Measurements from ENCODE around the gene SGCE.

The SGCE gene

DNA sequence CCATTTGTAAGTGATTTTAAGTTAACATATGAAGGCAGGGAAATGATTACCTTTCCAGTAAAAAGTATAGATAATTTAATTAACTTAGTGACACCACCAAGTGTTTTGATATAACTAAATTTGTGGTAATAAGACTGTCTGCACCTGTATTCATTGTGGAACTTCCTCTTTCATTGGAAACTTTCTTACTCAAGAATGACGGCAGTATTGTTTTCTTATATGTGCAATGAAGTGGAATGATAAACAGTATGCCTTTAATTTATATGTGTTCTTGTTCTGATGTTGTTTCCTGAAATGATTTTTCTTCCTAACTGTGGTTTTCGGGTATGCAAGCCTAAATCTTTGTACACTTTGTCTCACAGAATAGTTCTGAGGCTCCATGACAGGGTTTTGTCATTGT lies 99.9 kb downstream of the SGCE start:
- in situ Hi-C loops (cut with HindIII; ENCODE audit: low sequenced_read_pairs), result no loop called here

DNA sequence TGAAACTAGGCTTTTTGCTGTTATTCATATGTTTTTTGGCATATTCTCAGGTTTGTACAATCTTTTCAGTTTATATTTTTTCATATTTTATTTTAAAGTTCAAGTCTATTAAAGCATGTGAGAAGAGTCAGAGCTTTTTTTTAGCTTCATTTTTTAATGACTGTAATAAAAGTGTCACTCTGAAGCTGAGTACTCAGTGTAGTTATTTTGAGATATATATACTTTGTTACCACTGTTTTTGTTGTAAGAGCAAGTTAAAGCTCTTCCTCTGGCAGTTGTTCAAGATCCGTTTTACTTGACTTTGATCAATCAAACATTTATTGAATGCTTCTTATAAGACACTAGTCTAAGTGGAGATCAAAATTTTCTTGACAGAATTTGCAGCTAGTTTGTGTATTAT lies 108.8 kb downstream of the SGCE start:
- H3K4me3 ChIP-seq (ENCODE audit: low read depth, low read length), result no peak overlapping the region
- DNase-seq (ENCODE audit: low read depth, low spot score), result no peak
- TF ChIP-seq, protein P1, sequence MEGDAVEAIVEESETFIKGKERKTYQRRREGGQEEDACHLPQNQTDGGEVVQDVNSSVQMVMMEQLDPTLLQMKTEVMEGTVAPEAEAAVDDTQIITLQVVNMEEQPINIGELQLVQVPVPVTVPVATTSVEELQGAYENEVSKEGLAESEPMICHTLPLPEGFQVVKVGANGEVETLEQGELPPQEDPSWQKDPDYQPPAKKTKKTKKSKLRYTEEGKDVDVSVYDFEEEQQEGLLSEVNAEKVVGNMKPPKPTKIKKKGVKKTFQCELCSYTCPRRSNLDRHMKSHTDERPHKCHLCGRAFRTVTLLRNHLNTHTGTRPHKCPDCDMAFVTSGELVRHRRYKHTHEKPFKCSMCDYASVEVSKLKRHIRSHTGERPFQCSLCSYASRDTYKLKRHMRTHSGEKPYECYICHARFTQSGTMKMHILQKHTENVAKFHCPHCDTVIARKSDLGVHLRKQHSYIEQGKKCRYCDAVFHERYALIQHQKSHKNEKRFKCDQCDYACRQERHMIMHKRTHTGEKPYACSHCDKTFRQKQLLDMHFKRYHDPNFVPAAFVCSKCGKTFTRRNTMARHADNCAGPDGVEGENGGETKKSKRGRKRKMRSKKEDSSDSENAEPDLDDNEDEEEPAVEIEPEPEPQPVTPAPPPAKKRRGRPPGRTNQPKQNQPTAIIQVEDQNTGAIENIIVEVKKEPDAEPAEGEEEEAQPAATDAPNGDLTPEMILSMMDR (IDR thresholded peaks at IDR 0.05; ENCODE audit: low read depth, low read length), result no peak
- in situ Hi-C loops (cut with HindIII; ENCODE audit: low sequenced_read_pairs), result no loop called here

More for the DNA sequence above, 99.9 kb downstream of the SGCE start:
- no peak for DNase-seq (ENCODE audit: low read depth, low spot score)
- TF ChIP-seq, protein P1 (IDR thresholded peaks at IDR 0.05; ENCODE audit: low read depth, low read length), result no peak
- no peak overlapping the region for H3K4me3 ChIP-seq (ENCODE audit: low read depth, low read length)

DNA sequence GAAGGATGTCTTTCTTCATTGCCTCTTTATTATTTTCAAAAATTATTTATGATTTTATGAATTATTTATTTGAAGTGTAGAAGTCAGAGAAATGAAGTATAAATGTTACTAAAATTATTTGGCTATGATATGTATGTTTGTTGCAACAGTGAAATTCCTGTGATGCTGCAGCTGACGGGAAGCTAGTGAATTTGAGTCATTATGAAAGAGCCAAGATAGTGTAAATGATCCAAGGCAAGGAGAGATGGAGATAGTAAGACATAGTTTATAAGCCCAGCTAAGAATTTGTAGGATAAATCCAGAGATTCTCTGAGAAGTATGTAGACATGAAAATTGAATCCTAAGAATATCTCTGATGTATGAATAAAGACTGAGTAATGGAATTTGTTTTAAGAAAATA lies 115.5 kb downstream of the SGCE start:
- no peak overlapping the region for H3K4me3 ChIP-seq (ENCODE audit: low read depth, low read length)
- no peak for DNase-seq (ENCODE audit: low read depth, low spot score)
- in situ Hi-C loops (cut with HindIII; ENCODE audit: low sequenced_read_pairs), result no loop called here
- TF ChIP-seq, protein P1 (IDR thresholded peaks at IDR 0.05; ENCODE audit: low read depth, low read length), result no peak
